Activated B cell treated with CpG ODN at 0.5 μM for 24 hours (primary cell): ENCODE results near the gene NUP160. TPM values are rescaled to one million over a fixed set of nuclear protein-coding genes. Genes with fewer than 3 reads are reported as not detected.
"Not testable (repeated sequence)": the region's sequence is repeated elsewhere in the genome, so short reads cannot be mapped to it uniquely, and the experiment has no call there.

Source experiments
- ATAC-seq: fragments of 200-7000 bp; cut with Tn5 transposase; one replicate; pipeline ENCODE4 v1.10.0; 2021; ENCODE audit warnings: low read depth, mild to moderate bottlenecking, moderate library complexity
- CTCF ChIA-PET: fragments of 350-600 bp; sonication (Branson Sonifier 250); formaldehyde crosslinking; loops from one replicate; lab custom pipeline; 2021; ENCODE audit warnings: antibody characterized with exemption; lab: Charles Lee
- POLR2A ChIA-PET: fragments of 350-600 bp; sonication (Branson Sonifier 250); formaldehyde crosslinking; loops from one replicate; lab custom pipeline; 2021; ENCODE audit warnings: antibody characterized with exemption; lab: Charles Lee
- DNase-seq: peaks from one replicate; pipeline ENCODE4 v3.0.0; 2022
- H3K27ac Mint-ChIP-seq: one replicate; pipeline ENCODE4 v1.8.0; 2020; ENCODE audit warnings: mixed read lengths
- H3K27me3 Mint-ChIP-seq: one replicate; pipeline ENCODE4 v1.8.0; 2021; ENCODE audit warnings: mixed read lengths
- H3K36me3 Mint-ChIP-seq: one replicate; pipeline ENCODE4 v1.8.0; 2021; ENCODE audit warnings: low read depth, mixed read lengths
- H3K4me1 Mint-ChIP-seq: one replicate; pipeline ENCODE4 v1.8.0; 2021; ENCODE audit warnings: mixed read lengths
- H3K4me3 Mint-ChIP-seq: one replicate; pipeline ENCODE4 v1.8.0; 2020; ENCODE audit warnings: mild to moderate bottlenecking, mixed read lengths
- H3K9me3 Mint-ChIP-seq: one replicate; pipeline ENCODE4 v1.8.0; 2020; ENCODE audit warnings: mixed read lengths
- intact Hi-C: fragments of 100-400 bp; cut with micrococcal nuclease; formaldehyde crosslinking; loops from one replicate; pipeline ENCODE4 v1.15.1; 2024
- total RNA-seq: library from RNA; stranded (reverse); gene quantifications from 2 replicates; pipeline ENCODE4 v1.2.3, GENCODE V29; 2022
- TF ChIP-seq, protein P1 (sequence below): fragments of 200-600 bp; IDR thresholded peaks from one replicate; pipeline ENCODE4 v1.8.0; 2022; ENCODE audit warnings: antibody characterized with exemption, mild to moderate bottlenecking

The NUP160 gene
- total RNA-seq, 1 donor from 2014 or later, result 70.8 TPM

DNA sequence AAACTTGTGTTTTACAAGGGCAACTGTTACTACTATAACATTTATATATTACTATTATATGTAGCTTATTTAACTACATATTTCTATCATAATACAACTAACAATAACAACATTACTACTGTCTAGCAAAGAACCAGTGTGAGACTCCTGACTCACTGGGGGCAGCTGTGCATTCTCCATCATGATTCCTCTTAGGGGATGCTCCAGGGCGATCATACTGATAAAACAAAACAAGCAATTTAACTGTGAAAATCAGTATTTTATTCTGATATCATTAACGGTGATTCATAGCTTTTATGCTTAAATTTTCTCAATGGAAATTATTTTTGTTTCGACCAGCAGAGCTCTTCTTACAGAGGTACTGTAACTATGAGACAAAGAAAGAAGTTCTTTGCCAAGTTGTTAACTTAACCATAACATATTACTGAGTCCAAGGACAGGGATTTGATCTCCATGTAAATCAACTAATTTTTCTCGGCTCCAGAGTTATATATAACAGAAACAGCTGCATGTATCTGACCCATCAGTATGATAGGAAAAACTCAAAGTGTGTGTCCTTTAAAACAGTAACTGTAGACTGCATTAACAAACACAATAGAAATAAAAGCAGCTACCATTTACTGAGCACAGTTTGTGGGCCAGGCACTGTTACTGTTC lies 56.2 kb downstream of the NUP160 start:
- Mint-ChIP-seq H3K9me3 (no peaks in the 10 kb centered on the region), H3K4me3 (no peak overlapping the region), H3K4me1 (no peaks in the 10 kb centered on the region), H3K27ac (no peak overlapping the region), H3K36me3 (peaks cover 81% of the 10 kb centered on the region), H3K27me3 (no peaks in the 10 kb centered on the region)
- ChIA-PET POLR2A (interaction anchor here (0.7 kb wide), 1 partner anchor 66 kb away, joined by 3 read pairs; no protein-coding TSS in a partner anchor), CTCF (no interaction called here)
- TF ChIP-seq, protein P1, sequence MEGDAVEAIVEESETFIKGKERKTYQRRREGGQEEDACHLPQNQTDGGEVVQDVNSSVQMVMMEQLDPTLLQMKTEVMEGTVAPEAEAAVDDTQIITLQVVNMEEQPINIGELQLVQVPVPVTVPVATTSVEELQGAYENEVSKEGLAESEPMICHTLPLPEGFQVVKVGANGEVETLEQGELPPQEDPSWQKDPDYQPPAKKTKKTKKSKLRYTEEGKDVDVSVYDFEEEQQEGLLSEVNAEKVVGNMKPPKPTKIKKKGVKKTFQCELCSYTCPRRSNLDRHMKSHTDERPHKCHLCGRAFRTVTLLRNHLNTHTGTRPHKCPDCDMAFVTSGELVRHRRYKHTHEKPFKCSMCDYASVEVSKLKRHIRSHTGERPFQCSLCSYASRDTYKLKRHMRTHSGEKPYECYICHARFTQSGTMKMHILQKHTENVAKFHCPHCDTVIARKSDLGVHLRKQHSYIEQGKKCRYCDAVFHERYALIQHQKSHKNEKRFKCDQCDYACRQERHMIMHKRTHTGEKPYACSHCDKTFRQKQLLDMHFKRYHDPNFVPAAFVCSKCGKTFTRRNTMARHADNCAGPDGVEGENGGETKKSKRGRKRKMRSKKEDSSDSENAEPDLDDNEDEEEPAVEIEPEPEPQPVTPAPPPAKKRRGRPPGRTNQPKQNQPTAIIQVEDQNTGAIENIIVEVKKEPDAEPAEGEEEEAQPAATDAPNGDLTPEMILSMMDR, result no peak
- ATAC-seq (no peak), DNase-seq (no peak)
- intact Hi-C loops, result no loop called here

DNA sequence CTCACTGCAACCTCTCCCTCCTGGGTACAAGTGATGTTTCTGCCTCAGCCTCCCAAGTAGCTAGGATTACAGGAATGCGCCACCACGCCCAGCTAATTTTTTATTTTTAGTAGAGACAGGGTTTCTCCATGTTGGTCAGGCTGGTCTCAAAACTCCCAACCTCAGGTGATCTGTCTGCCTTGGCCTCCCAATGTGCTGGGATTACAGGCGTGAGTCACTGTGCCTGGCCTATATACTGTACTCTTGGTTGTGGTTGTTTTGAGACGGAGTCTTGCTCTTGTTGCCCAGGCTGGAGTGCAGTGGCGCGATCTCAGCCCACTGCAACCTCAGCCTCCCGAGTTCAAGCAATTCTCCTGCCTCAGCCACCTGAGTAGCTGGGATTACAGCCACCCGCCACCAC lies 58.1 kb downstream of the NUP160 start:
- CTCF ChIA-PET, intact Hi-C loops, H3K4me1 Mint-ChIP-seq, H3K4me3 Mint-ChIP-seq, H3K9me3 Mint-ChIP-seq, H3K27ac Mint-ChIP-seq, H3K27me3 Mint-ChIP-seq, ATAC-seq, DNase-seq: not testable (repeated sequence)
- peaks cover 80% of the 10 kb centered on the region for H3K36me3 Mint-ChIP-seq
- POLR2A ChIA-PET, result interaction anchor here (0.7 kb wide), 1 partner anchor 13 kb away, joined by 4 read pairs; no protein-coding TSS in a partner anchor

DNA sequence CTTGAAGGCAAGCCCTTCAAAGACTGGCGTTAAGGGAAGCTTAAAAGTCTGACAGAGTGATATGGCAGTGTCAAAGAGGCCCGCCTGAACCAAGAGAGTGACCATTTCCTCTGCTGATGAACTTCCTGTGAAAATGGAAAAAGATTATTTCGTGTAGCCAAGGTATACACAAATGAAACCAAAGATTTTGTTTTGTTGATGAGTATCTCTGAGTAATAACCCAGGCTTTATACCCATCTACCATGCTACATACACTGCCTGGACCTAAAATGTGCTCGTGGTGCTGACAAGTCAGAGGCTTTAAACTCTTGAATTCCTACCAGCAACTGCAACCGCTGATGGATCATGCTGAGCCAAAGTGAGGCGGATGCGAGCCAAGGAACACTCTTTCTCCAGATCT lies 60.0 kb downstream of the NUP160 start:
- POLR2A ChIA-PET, result no interaction called here
- CTCF ChIA-PET, result no interaction called here
- TF ChIP-seq, protein P1, result no peak
- intact Hi-C loops, result no loop called here
- Mint-ChIP-seq H3K27me3 (no peaks in the 10 kb centered on the region), H3K36me3 (peaks cover 82% of the 10 kb centered on the region), H3K9me3 (no peaks in the 10 kb centered on the region), H3K4me1 (no peaks in the 10 kb centered on the region), H3K27ac (no peak overlapping the region), H3K4me3 (no peak overlapping the region)
- DNase-seq (no peak), ATAC-seq (no peak)

DNA sequence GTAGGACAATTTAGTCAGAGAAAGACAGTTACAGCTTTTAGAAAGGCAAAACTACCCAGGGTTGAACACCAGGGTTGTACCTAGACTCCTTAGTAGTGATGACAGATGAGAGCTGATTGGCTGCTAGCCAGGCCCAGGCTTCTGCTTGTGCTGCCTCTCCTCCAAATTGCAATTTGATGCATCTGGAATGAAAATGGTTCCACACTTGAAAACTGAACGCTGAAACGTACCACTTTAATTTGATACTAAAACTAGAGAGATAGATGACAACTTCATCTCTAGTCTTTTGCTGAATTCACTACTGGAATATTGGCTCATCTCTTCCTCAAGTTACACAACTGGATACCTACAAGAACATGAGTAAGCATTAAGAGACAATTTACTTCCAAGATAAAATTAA lies 61.8 kb downstream of the NUP160 start:
- Mint-ChIP-seq H3K9me3 (no peaks in the 10 kb centered on the region), H3K4me3 (no peak overlapping the region), H3K36me3 (peaks cover 78% of the 10 kb centered on the region), H3K27ac (no peak overlapping the region), H3K4me1 (no peaks in the 10 kb centered on the region), H3K27me3 (no peaks in the 10 kb centered on the region)
- TF ChIP-seq, protein P1, result no peak
- POLR2A ChIA-PET, result no interaction called here
- CTCF ChIA-PET, result no interaction called here
- DNase-seq, result no peak
- intact Hi-C loops, result no loop called here
- ATAC-seq, result no peak

DNA sequence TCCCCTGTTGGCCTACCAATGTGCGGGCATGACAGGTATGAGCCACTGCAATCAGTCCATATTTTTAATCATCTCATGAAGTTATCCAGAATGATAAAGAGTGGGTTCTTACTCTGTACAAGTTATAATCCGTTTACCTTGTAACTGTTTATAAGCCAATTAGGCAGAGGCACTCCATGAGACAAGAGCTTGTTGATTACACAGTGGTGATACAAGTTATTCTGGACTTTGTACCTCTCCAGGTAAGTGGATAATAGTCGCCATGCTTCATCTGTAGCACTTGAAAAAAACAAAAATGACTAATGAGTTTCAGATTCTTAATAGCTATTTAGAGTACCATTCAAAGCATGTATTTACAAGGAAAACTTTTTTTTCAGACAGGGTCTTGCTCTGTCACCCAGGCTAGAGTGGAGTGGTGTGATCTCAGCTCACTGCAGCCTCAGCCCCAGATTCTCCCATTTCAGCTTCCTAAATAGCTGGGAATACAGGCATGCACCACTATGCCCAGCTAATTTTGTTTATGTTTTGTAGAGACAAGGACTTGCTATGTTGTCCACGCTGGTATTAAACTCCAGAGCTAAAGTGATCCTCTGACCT lies 63.3 kb downstream of the NUP160 start:
- intact Hi-C loops, result no loop called here
- DNase-seq (no peak), ATAC-seq (no peak)
- ChIA-PET CTCF (no interaction called here), POLR2A (no interaction called here)
- TF ChIP-seq, protein P1, result no peak
- no peaks in the 10 kb centered on the region for H3K9me3 Mint-ChIP-seq
- no peaks in the 10 kb centered on the region for H3K27me3 Mint-ChIP-seq
- no peaks in the 10 kb centered on the region for H3K4me1 Mint-ChIP-seq
- no peak overlapping the region for H3K4me3 Mint-ChIP-seq
- H3K27ac Mint-ChIP-seq, result no peak overlapping the region
- peaks cover 78% of the 10 kb centered on the region for H3K36me3 Mint-ChIP-seq
